ENCODE results near the gene OXCT2.

DNA sequence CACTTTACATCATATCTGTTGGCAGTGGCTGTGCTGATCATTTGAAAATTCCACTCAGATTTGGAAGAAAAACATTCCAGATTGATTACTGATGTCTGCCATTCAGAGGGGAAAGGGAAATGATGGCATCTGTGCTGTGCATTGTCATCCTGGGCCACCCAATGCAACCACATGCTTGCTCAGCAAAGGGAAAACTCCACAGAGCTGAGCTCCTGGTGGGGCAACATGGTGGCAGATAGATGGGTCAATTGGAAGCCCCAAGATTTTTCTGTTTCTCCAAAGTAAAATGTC is 11.8 kb downstream of the OXCT2 start:
- TF ChIP-seq, protein P1, sequence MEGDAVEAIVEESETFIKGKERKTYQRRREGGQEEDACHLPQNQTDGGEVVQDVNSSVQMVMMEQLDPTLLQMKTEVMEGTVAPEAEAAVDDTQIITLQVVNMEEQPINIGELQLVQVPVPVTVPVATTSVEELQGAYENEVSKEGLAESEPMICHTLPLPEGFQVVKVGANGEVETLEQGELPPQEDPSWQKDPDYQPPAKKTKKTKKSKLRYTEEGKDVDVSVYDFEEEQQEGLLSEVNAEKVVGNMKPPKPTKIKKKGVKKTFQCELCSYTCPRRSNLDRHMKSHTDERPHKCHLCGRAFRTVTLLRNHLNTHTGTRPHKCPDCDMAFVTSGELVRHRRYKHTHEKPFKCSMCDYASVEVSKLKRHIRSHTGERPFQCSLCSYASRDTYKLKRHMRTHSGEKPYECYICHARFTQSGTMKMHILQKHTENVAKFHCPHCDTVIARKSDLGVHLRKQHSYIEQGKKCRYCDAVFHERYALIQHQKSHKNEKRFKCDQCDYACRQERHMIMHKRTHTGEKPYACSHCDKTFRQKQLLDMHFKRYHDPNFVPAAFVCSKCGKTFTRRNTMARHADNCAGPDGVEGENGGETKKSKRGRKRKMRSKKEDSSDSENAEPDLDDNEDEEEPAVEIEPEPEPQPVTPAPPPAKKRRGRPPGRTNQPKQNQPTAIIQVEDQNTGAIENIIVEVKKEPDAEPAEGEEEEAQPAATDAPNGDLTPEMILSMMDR (IDR thresholded peaks at IDR 0.05), result no peak
- TF ChIP-seq POLR2AphosphoS5 (IDR thresholded peaks at IDR 0.05) (no peak), EP300 (IDR thresholded peaks at IDR 0.05) (no peak), POLR2A (IDR thresholded peaks at IDR 0.05) (no peak)
